DMS114 treated with DMSO at 0.1 percent for 48 hours (cell line): ENCODE results near the gene KCTD11.

Experiments used
- DNase-seq: peaks from one replicate; lab custom pipeline; 2025; ENCODE audit not compliant: unreplicated experiment; lab: John Stamatoyannopoulos, UW

Gene KCTD11

DNA sequence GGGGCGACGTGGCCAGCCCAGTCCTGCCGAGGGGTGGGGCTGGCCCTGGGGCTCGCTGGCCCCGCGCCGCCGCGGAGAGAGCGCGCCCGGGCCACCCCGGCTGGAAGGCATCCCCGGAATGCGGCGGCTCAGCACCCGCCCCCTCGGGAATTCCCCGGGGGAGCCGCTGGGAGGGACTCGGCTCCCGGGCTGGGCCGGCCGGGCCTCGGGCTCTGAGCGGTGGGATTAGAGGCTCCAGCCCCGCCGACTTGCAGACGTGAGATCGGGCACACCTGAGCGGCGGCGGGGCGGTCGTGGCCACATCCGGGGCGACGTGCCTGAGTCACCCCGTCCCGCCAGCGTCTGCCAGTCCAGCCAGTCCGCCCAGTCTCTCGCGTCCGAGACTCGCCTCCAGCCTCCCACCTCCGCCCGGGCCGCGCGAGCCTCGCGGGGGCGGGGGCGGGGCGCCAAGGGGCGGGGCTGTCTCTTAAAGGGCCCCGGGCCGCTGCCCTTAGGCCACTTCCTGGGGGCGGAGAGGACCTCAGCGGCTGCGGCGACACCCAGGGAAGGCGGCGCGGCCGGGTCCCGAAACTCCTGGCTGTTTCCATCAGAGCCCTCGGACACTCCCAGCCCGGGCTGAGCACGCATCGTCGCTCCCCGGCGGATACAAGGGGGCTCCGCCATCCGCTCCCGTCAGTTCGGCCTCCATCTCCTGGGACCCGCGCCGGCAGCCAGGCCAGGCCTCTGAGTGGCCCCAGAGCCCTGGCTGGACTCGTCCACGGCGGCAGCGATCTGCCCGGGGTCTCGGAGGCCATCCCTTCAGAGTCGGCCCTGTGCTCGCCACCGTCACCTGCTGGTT, at the start of gene KCTD11:
Gene KCTD11, plus strand, starts transcription at position 498 of the 838 bp plus-strand sequence.
- DNase-seq = peak; percentile 63

DNA sequence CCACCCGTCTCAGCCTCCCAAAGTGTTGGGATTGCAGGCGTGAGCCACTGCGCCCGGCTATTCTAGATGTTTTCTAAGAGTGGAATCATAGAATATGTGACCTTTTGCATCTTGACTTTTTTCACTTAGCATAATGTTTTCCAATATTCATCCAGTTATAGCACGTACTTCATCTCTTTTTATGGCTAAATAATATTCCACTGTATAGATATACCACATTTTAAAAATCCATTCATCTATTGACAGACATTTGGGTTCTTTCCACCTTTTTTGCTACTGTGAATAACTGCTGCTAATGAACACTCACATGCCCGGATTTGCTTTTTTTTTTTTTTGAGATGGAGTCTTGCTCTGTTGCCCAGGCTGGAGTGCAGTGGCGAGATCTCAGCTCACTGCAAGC, 47.8 kb upstream of the KCTD11 start:
- no peak for DNase-seq

DNA sequence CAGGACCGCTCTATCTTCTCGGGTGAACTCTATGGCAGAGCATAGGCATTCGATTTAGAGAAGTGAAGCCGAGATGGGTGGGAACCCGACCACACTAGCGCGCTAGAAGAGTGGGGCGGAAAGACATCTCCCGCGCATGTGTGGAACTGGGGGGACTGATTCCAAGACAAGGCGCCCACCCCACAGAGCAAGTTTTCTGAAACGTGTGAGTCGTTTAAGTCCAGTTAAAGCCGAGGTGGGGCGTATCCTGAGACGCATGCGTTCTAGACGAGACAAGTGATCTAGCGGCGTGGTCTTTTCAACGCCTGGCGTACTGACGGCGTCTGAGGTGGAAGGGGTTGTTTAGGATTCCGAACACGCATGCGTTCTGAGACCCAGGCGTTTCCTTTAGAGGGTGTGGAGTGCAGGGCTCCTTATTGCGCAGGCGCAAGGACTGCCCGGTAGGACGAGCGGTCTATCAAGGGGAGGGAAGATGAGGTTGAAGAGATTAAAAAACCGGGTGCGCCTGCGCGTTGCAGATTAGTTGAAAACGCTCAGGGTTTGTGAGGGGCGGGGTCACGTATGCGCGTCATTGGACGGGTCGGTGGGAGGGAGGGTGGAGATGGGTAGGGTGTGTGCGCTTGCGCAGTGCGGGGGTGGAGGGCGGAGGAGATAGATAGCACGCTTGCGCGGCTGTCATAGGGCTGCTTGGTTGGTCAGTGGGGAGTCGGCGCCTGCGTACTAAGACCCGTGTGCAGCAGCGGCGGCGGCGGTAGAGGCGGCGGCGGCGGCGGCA, 44.9 kb upstream of the KCTD11 start, which contains the start of gene EIF5A:
Gene EIF5A, plus strand, starts transcription at position 718 of the 775 bp plus-strand sequence. CDS start 2,008 bp downstream, outside the sequence.
- DNase-seq = peak; percentile 100

DNA sequence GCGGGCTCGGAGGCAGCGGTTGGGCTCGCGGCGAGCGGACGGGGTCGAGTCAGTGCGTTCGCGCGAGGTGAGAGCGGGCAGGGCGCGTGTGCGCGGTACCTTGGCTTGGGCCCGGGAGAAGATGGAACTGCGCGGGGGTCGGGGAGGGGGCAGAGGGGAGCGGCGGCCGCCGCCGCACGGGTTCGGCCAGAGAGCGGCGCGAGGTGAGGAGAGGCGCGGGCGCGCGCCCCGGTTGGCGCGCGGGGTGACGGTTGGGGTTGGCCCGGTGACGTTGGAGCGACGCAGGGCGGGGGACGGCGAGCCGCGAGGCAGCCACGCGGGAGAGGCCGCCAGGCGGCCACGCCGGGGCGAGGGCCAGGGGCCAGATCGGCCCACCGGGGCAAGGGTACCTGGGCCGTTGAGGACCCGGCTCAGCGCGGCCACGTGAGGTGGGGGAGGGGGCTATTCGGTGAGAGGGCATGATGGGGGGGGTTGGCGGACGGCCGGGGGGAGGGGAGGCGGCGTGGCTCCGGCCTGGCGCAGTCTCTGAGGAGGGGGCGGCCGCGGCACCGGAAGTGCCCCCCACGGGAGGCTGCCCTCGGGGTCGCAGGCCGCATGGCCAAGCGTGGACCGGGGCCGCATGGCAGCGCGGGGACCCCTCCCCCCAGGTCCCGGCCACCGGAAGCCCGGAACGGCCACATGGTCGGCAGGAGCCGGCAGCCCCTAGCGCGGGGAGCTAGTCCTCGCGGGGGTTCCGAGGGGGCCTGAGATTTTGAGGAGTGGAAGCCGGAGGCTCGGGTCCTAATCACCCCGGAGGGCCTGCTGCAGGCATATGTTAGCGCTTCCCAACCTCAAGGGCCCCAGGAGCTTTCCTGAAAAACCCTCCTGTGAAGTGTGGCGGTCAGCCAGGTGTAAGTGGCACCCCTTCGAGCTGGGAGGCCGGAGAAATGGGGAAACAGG, 44.0 kb upstream of the KCTD11 start:
- DNase-seq = no peak

DNA sequence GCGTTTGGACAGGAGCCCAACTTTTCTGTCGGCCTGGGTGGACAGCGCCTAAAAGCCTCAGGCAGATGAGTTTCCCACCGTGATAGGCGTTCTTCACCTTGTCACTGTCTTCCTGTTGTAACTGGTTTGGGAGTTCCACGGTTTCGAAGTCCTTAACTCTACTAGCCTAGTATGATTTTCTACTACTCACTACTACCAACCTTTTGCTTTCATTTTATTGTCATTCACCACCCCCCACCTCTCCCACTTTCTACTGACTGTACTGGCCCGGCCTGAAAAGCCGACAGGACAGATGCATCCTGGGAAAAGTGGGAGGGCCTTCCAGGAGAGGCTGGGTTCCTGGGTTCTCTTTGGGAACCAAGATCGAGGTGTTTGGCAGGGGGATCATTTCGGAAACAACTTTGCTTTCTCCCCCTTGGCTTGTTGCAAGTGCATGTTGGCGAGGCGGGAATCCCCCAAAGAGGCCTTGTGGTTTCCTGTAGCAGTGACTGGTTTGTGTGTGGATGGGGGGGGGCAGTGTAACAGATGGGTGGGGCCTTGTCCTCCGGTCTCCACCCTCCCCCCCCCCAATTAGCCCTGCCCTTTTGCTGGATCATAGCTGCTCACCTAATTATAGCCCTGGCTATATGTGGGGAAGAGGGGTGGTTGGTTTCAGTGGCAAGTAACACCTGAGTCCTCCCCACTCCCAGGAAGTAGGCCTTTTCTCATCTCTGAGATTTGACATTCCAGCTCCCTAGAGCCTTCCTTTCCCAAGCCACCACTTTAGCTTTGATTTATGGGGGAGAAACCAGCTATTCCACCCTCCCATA, 43.1 kb upstream of the KCTD11 start:
- DNase-seq = peak; percentile 81

DNA sequence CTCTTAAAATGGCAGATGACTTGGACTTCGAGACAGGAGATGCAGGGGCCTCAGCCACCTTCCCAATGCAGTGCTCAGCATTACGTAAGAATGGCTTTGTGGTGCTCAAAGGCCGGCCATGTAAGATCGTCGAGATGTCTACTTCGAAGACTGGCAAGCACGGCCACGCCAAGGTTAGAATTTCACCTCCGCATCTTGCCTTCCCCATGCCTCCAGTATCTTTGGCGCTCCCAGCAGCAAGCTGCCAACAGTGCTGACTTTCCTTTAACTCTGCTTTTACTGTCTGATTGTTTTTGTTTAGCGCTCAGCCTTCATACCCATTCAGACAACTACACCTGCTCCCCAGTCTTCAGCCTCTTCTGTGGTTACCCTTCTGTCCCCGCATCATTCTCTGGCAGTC, 42.3 kb upstream of the KCTD11 start:
- no peak for DNase-seq

DNA sequence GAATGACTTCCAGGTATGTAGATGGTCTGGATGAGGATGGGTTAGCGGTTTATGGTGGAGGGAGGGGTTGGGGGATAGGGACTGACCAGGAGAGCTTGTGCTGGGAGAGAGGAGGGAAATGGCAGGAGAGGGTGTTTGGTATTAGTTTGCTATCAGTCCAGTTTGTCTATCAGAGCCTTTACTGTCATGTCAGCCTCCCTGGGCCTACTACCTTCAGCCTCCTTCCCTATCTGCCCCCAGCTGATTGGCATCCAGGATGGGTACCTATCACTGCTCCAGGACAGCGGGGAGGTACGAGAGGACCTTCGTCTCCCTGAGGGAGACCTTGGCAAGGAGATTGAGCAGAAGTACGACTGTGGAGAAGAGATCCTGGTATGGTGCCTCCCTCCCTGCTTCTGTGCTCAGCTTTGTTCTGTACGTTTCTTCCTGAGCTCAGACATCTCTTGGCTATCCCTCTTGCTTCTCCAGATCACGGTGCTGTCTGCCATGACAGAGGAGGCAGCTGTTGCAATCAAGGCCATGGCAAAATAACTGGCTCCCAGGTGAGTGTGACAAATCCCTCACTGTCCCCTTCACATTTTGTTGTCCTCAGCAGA, 40.8 kb upstream of the KCTD11 start:
- DNase-seq = no peak

DNA sequence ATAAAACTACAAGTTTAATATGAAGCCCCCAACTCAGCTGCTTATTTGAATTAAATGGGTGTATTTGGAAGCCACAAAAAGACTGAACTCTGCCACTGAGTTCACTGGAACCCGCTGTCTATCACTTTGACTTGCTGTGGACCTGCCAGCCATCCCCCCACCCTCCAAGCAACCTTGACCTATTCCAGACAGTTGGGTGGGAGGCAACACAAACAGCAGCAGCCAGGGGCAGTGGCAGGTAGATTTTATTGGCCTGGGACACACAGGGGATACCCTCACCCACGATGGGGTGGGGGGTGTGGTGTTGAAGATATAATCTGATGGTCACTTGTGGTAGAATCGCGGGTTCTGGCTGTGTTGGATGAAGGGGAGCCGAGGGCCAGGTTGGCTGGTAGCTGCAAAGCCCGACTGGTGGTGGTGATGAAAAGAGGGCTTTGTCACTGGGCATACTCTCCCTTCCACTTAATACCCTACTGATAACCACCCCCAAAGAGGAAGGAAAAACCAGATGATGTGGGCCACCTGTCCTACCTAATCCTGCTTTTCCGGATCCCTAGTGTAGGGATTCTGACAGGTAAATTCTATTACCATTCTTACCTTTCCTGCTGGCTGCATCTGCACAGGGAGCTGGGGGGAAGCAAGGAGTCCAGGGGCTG, 39.4 kb upstream of the KCTD11 start:
- no peak for DNase-seq

DNA sequence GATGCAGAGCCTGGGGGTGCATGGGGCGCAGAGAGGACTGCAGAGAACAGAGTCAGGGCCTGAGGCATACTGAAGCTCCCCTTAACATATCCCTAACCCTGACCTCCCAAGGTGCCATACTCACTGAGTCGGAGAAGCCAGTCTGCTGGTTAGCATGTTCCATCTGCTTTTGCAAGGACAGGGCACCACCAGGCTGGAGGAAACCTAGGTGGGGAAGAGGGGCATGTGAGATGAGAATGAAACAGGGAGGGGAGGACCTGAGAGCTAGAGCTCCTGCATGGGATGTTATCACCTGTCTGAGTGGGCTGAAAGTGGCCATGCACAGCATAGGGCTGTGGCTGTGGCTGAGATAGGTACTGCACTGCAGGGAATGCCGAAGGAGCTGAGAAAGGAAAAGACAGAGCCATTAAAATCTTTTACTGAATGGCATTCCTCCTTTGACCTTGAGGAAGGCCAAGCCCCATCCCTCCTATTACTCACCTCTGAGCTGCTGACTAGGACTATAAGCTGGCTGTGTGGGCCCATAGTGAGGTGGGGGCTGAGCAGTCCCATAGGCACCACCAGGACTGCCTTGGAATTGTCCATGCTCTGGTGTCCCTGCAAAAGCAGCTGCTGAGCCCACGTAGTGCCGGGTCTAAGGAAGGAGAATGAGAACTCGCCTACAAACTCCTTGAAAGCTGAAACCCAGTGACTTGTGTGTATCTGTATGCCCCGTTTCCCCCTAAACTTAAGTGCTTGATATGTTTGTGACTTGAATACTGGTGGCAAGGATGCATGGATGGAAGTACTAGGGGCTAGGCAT, 38.7 kb upstream of the KCTD11 start:
- DNase-seq = peak; percentile 48

DNA sequence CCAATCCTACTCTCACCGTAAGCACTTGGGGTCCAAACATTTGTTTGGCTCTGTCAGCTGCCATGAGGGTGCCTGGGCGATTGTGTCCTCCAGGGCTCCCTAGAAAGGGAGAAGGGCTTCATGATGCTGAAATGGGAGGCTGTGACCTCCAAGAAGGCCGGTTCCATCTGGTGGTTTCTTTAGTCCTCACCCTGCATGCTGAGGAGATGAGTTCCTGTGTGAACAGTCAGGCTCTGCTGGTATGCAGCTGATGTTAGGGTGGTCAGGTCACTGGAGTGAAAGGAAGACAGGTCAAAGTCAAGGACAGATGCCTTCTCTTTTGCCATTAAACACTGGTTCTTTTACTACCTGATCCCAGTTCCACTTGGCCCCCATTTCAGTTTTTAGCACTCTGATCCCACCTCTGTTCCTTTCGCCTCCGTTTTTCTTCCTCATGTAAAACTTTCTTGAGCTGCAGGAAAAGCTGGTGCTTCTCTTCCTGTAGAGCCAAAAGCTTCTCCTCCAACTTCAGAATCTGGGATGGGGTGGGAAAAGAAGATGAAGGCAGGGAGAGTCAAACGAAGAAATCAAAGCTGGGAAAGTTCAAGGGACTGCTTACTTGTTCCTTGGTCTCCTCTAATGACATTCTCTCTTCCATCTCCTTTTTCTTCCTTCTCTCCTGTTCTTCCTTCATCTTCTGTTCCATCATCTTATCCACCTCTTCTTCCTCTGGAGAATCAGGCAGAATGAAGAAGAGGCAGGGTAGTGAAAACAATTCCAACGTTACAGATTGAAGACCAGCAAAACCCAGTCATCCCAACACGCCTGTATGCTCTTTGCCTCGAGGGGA, 37.9 kb upstream of the KCTD11 start:
- DNase-seq = no peak

DNA sequence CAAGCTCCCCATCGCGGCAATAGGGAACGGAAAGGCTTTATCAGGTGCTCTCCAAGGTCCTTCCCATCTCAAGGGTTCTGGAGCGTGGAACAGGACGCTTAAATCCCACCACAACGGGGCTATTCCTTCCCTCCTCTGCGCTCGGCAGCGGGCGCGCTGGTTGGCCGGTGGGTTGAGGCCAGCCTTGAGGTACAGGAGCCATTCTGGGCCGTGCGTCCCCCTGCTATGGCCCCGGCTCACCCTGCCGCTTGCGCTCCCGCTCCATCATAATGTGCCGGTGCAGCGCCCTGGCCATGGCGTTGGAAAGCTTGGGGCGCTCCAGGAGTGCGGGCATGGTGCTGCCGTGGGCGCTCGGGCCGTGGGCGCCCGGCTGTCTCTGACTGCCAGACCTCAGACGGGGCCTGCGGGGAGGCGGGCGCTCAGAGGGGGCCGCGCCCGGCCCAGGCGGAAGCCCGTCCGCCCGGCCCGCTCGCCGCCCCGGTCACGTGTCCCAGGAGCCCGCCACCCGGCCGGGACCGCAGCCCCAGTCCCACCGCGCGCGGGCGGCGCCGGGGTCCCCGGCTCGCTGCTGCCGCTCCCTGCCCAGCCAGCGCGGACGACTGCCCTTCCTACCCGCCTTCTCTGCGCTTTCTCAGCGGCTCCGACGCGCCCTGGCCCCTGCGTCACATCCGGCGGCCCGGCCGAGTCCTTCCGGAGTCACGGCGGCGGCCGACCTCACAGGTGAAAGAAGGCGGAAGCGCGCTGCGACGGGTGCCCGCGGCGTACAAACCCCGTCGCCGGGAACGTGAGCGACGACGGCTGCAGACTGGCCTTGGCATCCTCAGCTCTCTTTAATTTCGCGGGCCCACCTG, 37.0 kb upstream of the KCTD11 start, which contains the start of gene GPS2:
Gene GPS2, minus strand, starts transcription at position 642 of the 851 bp plus-strand sequence. Its CDS starts 308 bp downstream, at position 334.
- DNase-seq = peak; percentile 59

DNA sequence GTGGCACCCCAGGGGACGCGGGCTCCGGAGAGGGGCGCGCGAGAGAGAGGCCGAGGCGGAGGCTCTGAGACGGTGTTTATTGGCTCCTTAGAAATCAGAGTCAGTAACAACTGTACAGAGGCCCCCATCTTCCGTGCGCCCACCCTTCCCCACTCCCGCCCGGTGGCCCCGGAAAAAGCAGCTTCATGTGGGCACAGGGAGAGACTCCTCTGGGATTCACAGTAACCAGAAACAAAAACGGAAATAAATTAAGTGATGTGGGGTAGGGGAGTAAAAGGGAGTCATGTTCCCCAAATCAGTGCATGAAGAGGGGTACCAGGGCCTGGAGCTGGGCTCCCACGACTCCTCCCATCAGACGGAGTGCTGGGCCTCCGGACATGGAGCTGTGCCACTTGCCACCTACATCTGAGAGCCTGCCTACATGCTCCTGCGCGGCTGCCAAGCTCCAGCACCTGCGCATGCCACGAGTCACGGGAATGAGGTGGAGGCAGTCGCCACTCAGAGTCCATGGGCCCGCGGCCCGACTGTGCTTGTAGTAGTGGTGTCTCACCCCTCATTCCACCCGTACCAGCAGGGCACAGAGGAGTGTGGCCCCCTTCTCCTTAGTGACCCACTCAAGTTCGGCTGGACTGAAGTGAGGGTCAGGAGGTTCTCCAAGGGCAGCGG, 36.3 kb upstream of the KCTD11 start:
- no peak for DNase-seq

DNA sequence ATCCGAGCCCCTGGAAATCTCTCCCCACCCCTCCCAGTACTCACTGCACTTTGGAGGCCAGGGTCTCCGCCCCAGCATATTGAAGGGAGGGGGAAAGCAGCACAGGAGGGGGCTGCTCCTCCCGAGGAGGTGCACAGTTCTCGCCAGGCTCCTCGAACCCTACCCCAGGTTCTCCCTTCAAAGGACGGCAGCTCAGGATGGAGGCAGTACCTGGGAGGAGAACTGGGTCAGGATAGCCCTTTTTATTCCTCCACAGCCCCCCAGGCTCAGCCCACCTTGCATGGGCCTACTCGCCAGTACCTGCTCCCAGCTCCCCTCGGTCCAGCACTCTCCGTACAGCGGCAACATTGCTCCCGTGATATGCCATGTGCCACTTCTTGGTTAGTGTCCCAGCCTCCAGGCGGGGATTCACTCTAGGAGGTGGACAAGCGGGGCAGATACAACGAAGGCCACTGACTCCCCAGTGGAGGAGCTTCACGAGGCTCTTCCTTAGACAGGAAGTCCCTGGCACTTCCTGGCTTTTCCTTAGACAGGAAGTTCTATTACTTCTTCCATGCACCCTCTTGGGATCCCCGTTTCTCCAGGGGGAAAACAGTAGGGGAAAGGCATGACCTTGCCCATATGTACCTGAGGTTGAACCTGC, 34.7 kb upstream of the KCTD11 start:
- no peak for DNase-seq

DNA sequence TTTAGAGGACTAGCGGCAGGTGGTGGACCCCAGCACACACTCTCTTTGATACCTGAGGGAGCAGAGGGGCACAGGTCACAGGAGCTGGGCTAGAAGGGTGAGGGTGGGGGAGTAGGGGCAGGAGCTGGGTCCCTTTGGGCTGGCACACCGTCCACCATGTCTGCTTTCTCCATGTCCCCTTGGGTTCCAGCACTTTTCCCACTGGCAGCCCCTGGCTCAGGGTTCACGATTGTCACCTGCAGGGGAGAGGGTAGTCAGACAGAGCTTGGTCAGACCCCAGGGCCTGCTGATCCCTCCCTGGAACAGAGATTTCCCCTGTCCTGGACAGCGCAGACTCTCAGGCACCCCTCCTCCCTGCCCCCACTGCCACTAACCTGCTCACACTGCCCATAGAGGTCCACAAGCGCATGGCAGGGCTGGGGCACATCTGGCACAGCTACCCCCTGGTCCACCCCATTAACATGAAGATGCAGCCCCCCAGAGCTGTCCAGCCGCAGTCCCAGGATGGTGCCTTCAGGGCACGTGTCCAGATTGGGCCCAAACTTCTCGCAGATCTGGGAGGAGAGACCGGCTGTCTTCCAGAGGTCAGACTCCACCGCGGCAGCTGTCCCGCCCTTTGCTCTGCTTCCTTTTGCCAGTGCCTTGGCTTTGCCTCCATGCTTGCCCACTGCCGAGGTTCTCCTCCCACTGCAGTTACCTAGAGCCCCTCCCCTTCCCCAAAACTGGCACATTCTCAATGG, 33.7 kb upstream of the KCTD11 start:
- no peak for DNase-seq

DNA sequence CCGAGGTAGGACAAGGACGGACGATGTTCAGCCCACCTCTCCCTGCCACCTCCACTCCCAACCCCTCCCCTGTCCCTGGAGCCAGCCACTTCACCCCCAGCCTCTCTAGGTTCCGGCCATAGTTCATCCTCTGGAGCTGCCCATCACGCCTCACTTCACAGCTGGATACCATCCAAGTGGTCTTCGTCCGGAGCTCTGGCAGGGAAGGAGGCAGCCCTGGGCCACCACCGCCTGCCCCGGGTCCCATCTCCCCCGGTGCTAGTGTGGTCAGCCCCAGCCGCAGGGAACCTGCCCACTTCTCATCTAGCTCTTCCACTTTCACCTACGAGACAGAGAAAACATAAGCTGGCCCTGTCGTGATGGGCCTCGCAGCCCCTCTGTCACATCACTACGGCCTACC, 30.5 kb upstream of the KCTD11 start:
- no peak for DNase-seq
